Ectodermal cell (in vitro differentiated cells): ENCODE measurements around the gene RPS15.

ENCODE experiments used
- H3K27ac ChIP-seq: 2 replicates; pipeline ENCODE4 v1.7.0; 2013; ENCODE audit warnings: mild to moderate bottlenecking, low read depth, low read length; ENCODE audit not compliant: insufficient read depth, poor library complexity, severe bottlenecking
- H3K27me3 ChIP-seq: 2 replicates; pipeline ENCODE4 v1.7.0; 2013; ENCODE audit warnings: mild to moderate bottlenecking, low read length; ENCODE audit not compliant: insufficient read depth, control insufficient read depth, poor library complexity, severe bottlenecking
- H3K36me3 ChIP-seq: one replicate; pipeline ENCODE4 v1.7.0; 2013; ENCODE audit warnings: low read length; ENCODE audit not compliant: control insufficient read depth, insufficient read depth
- H3K4me1 ChIP-seq: one replicate; pipeline ENCODE4 v1.7.0; 2013; ENCODE audit warnings: low read length; ENCODE audit not compliant: control insufficient read depth, insufficient read depth
- H3K4me3 ChIP-seq: 2 replicates; pipeline ENCODE4 v1.7.0; 2013; ENCODE audit warnings: low read depth, low read length, control low read depth; ENCODE audit not compliant: insufficient read depth
- H3K9me3 ChIP-seq: 2 replicates; pipeline ENCODE4 v1.7.0; 2013; ENCODE audit warnings: mild to moderate bottlenecking, low read length, moderate library complexity; ENCODE audit not compliant: control insufficient read depth
- WGBS, 2 experiments: methylation state at CpG; one replicate each; pipeline ENCODE4 v1.1.7; 2013; ENCODE audit warnings: missing lambda C conversion rate in 2 of 2; 5-methylcytosine and 5-hydroxymethylcytosine counted together

Gene RPS15

DNA sequence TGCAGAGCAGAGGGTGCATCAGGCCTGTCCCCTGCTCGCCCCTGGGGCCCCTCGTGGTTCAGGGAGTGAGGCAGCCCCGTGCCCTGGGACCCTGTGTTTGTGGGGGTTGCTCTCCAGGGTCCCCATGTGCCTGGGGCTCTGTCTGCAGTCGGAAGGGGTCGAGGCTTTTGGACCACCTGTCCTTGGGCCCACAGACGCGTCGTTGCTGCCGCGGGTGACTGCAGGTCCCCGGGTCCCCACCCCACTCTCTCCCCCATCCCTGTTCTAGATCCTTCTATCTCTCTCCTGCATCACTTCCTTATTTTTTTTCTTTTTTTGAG lies 50.0 kb downstream of the RPS15 start:
- H3K27me3 ChIP-seq: peaks cover 23% of the 10 kb centered on the region
- no peaks in the 10 kb centered on the region for H3K36me3 ChIP-seq
- no peak overlapping the region for H3K4me3 ChIP-seq
- 92 to 94% methylated on average over 11 of the region's 11 CpGs for WGBS, 2 experiments
- H3K4me1 ChIP-seq: peaks cover 8% of the 10 kb centered on the region
- no peak overlapping the region for H3K27ac ChIP-seq
- H3K9me3 ChIP-seq: no peaks in the 10 kb centered on the region

DNA sequence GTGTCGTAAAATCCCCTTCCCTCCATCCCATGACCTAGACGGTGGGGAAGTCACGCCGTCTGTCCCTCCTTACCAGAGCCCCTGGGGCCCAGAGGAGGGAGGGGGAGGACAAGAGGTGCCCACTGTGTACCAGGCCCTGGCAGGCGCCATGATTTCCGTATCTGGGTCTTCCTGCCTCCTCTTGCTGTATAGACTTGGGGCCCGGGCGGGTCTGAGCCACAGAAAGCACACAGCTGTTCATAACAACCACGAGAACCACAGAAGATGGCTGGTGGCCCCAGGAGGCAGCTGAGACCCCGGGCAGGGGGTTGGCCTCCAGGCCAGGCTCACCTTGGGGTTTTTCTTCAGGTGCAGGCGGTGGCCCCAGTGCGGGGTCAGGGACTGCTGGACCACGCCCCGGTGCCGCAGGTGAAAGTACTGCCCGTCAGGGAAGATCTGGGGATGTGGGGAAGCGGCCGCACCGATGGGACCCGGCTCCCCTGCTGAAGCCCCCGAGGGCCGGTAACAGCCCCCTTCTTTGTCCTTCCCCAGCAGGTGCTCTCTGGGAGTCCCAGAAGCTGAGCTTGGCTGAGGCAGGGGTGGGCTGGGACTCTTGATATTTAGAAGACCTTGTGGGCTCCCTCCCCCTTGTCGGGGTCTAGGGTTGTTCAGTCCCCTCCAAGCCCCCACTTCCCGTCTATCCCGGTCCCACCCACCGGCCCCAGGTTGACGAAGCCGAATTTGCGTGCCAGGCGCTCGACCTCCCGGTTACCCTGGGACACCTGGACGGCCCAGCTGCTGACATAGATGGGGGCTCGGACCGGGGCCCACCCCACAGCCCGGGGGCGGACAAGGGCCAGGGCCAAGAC lies 51.5 kb downstream of the RPS15 start:
- no peaks in the 10 kb centered on the region for H3K9me3 ChIP-seq
- 35 to 36% methylated on average over 37 of the region's 37 CpGs for whole genome bisulfite sequencing, 2 experiments
- peak overlapping the region; percentile 55 for H3K4me3 ChIP-seq
- H3K27me3 ChIP-seq: peaks cover 34% of the 10 kb centered on the region
- H3K27ac ChIP-seq: no peak overlapping the region
- H3K4me1 ChIP-seq: peaks cover 8% of the 10 kb centered on the region
- no peaks in the 10 kb centered on the region for H3K36me3 ChIP-seq
